GM19099 (cell line): Measurements from ENCODE around the gene ADAMTS6.

Source experiments
- POLR2A ChIP-seq: IDR thresholded peaks from 3 replicates; pipeline ENCODE4 v1.6.1; 2011; ENCODE audit warnings: low read depth; ENCODE audit not compliant: insufficient read length; ENCODE audit errors: extremely low read depth

ADAMTS6 gene, protein sequence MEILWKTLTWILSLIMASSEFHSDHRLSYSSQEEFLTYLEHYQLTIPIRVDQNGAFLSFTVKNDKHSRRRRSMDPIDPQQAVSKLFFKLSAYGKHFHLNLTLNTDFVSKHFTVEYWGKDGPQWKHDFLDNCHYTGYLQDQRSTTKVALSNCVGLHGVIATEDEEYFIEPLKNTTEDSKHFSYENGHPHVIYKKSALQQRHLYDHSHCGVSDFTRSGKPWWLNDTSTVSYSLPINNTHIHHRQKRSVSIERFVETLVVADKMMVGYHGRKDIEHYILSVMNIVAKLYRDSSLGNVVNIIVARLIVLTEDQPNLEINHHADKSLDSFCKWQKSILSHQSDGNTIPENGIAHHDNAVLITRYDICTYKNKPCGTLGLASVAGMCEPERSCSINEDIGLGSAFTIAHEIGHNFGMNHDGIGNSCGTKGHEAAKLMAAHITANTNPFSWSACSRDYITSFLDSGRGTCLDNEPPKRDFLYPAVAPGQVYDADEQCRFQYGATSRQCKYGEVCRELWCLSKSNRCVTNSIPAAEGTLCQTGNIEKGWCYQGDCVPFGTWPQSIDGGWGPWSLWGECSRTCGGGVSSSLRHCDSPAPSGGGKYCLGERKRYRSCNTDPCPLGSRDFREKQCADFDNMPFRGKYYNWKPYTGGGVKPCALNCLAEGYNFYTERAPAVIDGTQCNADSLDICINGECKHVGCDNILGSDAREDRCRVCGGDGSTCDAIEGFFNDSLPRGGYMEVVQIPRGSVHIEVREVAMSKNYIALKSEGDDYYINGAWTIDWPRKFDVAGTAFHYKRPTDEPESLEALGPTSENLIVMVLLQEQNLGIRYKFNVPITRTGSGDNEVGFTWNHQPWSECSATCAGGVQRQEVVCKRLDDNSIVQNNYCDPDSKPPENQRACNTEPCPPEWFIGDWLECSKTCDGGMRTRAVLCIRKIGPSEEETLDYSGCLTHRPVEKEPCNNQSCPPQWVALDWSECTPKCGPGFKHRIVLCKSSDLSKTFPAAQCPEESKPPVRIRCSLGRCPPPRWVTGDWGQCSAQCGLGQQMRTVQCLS (N-terminal part only)

DNA sequence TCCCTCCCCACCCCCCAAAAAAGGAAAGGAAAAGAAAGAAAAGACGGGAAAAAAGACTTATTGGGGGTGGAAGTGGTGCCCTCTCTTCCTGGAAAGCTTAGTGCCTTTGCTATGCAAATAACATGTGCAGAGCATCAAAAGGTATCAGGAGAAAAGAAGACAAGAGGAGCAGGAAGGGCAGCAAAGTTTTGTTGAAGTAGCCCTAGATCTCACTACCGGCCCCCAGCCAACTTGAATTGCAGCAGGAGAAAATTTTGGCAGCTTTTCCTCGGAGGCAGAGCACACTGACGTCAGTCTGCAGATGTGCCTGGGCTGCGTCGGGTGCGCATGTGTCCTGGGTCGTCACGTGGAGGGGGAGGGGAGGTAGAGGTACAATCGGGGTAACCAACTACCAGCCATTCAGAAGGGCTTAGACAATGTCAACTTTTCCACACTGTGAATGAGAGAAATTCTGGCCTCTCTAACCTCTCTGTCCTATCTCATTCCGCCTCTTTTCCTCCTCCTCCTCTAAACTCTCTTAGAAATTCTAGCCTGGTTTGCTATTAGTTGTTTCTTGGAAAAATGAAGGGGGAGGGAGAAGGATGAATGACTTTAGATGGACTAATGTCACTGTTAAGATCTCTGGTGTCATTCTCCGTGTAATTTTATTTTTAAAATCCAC is at the start of gene ADAMTS6:
Gene ADAMTS6 (minus strand): TSS at position 286 of the 661 bp plus-strand sequence. CDS start 8,247 bp downstream, outside the sequence.
- TF ChIP-seq POLR2A: peak; percentile 51

DNA sequence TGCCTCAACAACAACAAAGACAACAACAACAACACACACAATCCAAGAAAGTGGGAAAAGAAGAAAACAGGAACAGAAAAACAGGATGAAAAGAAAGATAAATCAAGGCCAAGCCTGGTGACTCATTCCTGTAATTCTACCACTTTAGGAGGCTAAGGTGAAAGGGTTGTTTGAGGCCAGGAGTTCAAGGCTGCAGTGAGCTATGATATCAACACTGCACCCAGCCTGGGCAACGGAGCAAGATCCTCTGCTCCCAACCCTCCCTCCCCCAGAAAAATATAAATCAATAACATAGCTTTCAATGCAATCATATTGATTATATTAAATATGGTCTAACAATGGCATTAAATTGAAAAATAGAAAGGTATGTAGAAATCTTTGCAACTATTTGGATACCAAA is 49.2 kb upstream of the ADAMTS6 start:
- TF ChIP-seq POLR2A: no peak

DNA sequence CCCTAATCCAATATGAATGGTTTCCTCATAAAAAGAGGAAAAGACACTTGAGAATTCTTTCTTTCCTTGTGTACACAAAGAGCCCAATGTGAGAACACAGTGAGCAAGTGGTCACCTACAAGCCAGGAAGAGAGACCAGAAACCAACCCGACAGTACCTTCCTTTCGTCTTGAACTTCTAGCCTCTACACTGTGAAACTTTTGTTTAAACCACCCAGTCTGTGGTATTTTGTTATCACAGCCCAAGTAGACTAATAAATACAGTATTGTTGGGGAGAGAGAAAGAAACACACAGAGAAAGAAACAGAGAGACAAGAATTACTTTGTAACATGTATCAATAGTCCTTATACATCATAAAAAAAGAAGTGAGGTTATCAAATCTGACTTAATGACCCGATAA is 44.0 kb upstream of the ADAMTS6 start:
- no peak for TF ChIP-seq POLR2A

DNA sequence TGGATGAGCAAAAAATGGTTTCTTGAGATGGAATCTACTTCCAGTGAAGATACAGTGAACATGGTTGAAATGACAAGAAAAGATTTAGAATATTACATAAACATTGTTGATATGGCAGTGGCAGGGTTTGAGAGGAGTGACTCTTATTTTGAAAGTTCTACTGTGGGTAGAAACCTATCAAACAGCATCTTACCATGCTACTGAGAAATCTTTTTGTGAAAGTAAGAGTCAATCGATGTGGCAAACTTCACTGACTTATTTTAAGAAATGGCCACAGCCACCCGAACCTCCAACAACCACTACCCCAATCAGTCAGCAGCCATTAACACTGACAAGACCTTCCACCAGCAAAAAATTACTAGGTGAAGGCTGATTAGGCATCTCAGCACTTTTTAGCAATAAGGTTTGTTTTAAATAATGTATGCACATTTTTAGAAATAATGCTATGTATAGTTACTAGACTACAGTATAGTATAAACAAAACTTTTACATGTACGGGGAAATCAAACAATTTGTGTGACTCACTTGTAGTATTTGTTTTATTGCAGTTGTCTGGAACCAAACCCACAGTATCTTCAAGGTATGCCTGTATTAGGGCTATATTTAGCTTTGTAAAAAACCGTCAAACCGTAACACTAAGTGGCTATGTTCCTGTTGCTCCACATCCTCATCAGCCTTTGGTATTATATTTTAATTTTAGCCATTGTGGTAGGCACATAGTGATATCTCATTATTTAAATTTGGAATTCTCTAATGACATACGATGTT is 30.6 kb upstream of the ADAMTS6 start:
- TF ChIP-seq POLR2A: no peak

DNA sequence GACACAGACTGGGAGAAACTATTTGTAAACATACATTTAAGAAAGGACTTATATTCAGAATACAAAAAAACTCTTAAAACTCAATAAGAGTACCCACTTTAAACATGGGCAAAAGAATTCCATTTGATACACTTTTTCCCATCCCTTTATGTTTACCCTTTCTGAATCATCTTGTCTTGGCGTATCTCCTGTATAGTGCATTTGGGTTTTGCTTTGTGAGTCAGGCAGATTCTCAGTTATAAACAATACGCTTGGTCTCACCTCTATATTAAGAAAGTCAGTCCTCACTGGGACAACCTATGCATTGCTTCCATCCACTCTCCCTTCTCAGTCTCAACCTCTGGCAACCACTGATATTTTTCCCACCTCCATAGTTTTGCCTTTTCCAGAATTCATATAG is 27.3 kb upstream of the ADAMTS6 start:
- no peak for TF ChIP-seq POLR2A

DNA sequence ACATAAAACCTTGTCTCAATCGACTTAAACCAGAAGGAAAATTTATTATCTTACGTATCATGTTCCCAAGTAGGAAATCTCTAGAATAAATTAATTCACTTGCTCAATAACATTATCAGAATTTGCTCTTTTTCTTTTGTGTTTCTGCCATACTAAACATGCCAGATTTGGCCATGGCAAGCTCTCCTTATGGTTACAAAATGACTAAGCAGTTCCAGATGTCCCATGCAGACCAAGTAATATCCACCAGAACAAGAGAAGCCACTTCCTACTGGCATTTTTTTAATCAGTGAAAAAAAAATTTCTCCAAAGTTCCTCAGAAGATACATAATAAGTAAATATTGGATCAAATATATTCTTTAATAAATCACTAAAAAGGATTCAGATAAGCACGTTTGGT is 25.2 kb upstream of the ADAMTS6 start:
- no peak for TF ChIP-seq POLR2A

DNA sequence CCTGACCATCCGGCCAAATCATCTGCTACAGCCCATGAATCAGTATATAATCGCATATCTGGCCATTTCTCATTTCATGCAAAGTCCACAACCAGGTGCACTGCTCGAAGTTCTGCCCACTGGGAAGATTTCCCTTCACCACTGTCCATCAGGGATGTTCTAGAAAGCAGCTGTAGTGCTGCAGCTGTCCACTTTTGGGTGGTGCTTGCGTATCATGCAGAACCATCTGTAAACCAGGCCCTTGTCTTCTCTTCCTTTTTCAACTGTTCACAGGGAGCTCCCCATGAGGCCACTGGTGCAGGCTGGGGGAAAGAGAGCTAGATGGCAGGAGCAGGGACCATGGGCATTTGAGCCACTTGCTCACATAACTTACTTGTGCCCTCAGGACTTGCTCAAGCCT is 7.4 kb upstream of the ADAMTS6 start:
- no peak for TF ChIP-seq POLR2A

DNA sequence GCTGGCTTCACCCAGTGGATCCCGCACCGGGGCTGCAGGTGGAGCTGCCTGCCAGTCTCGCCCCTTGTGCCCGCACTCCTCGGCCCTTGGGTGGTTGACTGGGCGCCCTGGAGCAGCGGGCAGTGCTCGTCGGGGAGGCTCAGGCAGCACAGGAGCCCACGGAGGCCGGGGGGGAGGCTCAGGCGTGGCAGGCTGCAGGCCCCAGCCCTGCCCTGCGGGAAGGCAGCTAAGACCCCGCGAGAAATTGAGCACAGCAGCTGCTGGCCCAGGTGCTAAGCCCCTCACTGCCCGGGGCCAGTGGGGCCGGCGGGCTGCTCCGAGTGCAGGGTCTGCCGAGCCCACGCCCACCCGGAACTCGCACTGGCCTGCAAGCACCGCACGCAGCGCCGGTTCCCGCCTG is 3.7 kb upstream of the ADAMTS6 start:
- TF ChIP-seq POLR2A: no peak

DNA sequence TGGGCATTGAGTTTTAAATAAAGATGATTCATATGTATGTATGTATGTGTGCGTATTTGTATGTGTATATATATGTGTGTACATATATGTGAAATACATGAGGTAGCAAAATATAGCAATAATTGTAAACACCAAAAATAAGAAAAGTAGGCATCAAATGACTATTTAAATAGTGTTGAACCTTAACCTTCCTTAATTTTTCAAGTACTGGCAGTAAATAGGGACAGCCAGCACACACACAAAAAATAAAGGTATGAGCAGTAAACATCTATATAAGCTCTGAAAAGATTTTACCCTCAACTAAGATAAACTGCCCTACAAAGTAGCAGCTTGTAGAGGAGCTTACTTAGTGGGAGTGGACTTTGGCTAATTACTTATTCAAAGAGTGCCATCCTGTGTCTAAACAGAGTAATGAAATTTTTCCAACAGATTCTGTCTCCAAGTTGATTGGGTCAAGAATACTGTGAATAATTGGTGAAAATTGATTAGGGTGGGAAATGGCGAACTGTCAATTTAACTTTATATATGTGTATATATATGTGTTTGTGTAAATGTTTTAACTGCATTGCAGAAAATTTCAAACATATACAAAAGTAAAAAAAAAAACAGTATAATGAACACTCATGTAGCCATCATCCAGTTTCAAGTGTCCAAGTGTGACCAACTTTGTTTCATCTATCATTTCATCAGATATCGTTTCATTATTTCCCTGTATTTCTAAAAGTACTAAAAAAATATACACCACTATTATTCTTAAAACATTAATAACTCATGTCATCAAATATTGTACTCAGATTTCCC is 2.0 kb upstream of the ADAMTS6 start:
- TF ChIP-seq POLR2A: no peak

DNA sequence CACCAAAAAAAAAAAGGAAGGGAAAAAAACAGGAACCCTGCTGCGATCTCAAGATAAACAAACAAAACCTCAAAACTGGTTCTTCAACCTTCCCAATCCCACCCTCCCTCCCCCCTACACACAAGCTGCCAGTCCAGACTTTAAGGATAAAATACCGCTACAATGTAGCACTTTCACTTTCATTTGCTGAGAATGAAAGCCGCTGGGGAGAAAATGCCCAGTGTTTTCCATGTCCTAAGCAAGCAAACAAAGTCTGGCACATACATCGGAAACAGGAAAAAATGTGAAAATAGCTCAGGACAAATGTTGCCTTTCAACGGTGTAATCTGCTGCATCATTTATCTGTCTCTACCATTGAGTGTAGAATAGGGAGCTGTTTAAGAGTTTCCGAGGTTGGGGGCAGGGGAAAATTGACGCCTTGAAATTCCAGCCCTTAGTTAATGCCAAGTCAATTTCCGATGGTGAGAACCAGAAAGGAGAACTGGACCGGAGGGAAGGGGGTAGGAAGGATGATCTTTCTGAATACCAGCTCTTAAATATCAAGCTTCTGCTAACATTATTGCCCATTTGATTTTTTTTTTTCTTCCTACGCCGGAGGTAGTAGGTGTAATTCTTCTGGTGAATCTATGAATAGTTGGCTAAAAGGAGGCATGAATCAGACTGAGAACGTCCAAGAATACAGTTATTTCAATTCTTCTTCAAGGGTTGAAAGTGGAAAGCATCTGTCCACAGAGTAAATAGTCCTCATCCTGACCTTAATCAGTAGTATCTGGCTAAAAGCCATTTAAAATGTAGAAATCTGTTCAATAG is 1.2 kb upstream of the ADAMTS6 start:
- TF ChIP-seq POLR2A: no peak

DNA sequence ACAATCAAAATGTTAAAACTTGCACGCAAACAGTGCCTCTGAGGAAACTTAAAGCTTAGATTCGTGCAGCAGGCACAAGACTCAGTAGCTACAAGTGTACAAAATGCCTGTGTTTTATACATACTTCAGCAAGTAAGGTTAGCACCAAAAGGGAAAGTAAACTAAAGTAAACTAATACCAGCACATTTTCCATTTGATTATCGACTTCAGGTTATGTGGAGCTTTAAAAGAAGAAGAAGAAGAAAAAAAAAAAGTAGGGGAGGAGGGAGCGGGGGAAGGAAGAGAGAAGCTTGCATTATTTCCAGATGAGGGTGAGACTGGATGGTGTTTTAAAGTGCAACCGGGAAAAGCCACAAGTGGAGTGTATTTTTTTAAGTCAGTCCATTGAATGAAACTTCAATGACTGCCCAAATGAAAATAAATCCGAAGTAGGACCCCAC is 596 bp upstream of the ADAMTS6 start:
- TF ChIP-seq POLR2A: no peak

DNA sequence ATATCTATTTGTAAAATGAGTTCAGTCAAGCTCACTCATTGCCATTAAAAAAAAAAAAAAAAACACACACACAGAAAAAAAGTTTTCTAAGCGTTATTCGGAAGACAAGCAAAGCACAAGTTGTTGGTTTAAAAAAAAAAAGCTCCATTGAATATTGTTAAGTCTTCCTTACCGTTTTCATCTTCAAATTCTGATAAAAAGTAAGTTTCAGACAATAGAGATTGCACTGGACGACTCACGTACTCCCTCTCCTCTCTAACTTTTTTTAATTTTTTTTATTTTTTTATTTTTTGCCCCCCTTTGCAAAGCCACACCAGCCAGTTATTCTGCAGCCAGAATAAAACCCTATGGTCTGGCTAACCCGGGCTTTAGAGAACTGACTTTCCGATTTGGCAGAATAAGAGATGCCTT is 544 bp downstream of the ADAMTS6 start:
- TF ChIP-seq POLR2A: no peak

DNA sequence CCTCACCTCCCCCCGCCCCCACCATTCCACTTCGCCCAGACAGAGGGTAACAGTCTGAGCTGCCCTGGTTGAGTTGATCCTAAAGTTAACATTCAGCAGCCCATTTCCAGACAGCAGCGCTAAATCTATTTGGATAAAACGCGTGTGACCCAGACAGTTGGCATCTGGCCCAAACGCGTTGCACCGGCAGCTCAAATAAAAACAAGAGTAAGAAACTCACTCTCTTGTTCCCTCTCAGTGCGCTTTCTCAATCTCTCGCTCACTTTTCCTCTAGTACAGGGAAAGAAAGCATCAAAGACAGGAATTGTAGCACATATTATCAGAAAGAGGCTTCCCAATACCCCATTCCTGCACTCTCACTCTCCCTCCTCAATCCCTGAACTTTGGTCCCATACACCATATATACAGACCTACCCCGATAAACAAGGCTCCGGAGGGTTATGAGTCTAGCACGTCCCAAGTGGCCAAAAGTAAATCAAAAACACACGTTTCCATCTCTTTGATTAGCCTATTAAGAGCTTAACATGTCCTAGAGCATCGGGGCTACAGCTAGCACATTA is 1.3 kb downstream of the ADAMTS6 start:
- TF ChIP-seq POLR2A: no peak

DNA sequence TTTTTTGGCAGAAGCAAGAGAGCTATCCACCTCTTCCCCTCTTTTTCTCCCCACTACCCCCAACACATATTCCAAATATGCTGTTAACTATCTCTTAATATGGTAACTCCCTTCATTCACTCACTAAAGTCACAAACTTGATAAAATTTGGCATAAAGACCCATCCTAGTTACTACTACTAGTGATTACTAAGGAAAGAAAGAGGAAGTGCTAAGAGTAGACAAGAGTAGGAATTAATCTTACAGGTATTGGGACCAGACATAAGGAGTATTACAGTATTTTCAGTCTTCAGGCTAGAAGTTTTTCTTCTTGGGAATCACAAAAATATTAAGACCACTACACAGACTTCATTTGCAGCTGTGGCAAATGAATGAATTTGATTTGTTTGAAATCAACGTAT is 2.2 kb downstream of the ADAMTS6 start:
- no peak for TF ChIP-seq POLR2A
